Caco-2 (cell line): ENCODE data around the gene TBKBP1. TPM values are rescaled to one million over a fixed set of nuclear protein-coding genes. Genes with fewer than 3 reads are reported as not detected.
A peak's percentile ranks its signal among the peaks of the same experiment; 100 is the strongest.

Experiments
- BruUV-seq: library from RNA; stranded (reverse); fragments of 400-500 nt; replicated peaks from 2 replicates; lab custom pipeline; 2021; lab: Mats Ljungman, UMichigan
- CTCF ChIA-PET: fragments of 300-600 bp; sonication (Branson Sonifier 250); formaldehyde crosslinking; loops from one replicate; lab custom pipeline; 2022; ENCODE audit warnings: antibody characterized with exemption; lab: Charles Lee
- POLR2A ChIA-PET: fragments of 300-600 bp; sonication (Branson Sonifier 250); formaldehyde crosslinking; loops from one replicate; lab custom pipeline; 2022; ENCODE audit warnings: antibody characterized with exemption; lab: Charles Lee
- DNase-seq, 2 experiments: peaks; one replicate each; pipeline versions ENCODE4 v3.0.0 to v3.0.0-alpha.2; 2020 to 2022
- H3K27me3 ChIP-seq: replicated peaks from 2 replicates; pipeline ENCODE4 v1.6.0; 2011; ENCODE audit warnings: low read length; ENCODE audit not compliant: control insufficient read depth, insufficient read depth
- H3K36me3 ChIP-seq: 2 replicates; pipeline ENCODE4 v1.5.1; 2011; ENCODE audit warnings: low read length; ENCODE audit not compliant: control insufficient read depth, insufficient read depth
- H3K4me1 ChIP-seq: fragments of 250-450 bp; sonication (Bioruptor Pico); 2 replicates; pipeline ENCODE4 v1.5.1; 2020; ENCODE audit warnings: mild to moderate bottlenecking
- H3K4me3 ChIP-seq: 2 replicates; pipeline ENCODE4 v1.5.1; 2011; ENCODE audit warnings: low read depth, mild to moderate bottlenecking, control low read depth, low read length
- H3K9me3 ChIP-seq: fragments of 250-450 bp; sonication (Bioruptor Pico); 2 replicates; pipeline ENCODE4 v1.5.1; 2020; ENCODE audit warnings: mild to moderate bottlenecking, moderate library complexity
- H3K27ac Mint-ChIP-seq: one replicate; pipeline ENCODE4 v1.8.0; 2022; ENCODE audit warnings: mixed read lengths; ENCODE audit not compliant: unreplicated experiment
- H3K27me3 Mint-ChIP-seq: one replicate; pipeline ENCODE4 v1.8.0; 2022; ENCODE audit warnings: mixed read lengths; ENCODE audit not compliant: insufficient read depth, unreplicated experiment
- H3K36me3 Mint-ChIP-seq: one replicate; pipeline ENCODE4 v1.8.0; 2022; ENCODE audit warnings: mild to moderate bottlenecking, mixed read lengths; ENCODE audit not compliant: insufficient read depth, unreplicated experiment
- H3K4me1 Mint-ChIP-seq: one replicate; pipeline ENCODE4 v1.8.0; 2022; ENCODE audit warnings: low read depth, mixed read lengths; ENCODE audit not compliant: unreplicated experiment
- H3K4me3 Mint-ChIP-seq: one replicate; pipeline ENCODE4 v1.8.0; 2022; ENCODE audit warnings: mild to moderate bottlenecking, moderate library complexity, mixed read lengths; ENCODE audit not compliant: unreplicated experiment
- H3K9me3 Mint-ChIP-seq: one replicate; pipeline ENCODE4 v1.8.0; 2022; ENCODE audit warnings: mixed read lengths; ENCODE audit not compliant: unreplicated experiment
- intact Hi-C: fragments of 100-400 bp; cut with micrococcal nuclease; formaldehyde crosslinking; loops from one replicate; pipeline ENCODE4 v1.10.0; 2022; ENCODE audit not compliant: unreplicated experiment
- total RNA-seq: library from RNA; stranded (reverse); gene quantifications from 2 replicates; pipeline ENCODE4 v1.2.3, GENCODE V29; 2022
- TF ChIP-seq, protein P1 (sequence below), 2 experiments: fragments of 200-600 bp in 1 of 2; IDR thresholded peaks; 1 replicate in 1 of 2; 2 replicates in 1 of 2; pipeline versions ENCODE4 v1.5.1 to v1.8.0; 2011 to 2022; ENCODE audit warnings: antibody characterized with exemption in 1 of 2, control low read depth in 1 of 2, inconsistent platforms in 1 of 2, low read depth in 1 of 2, low read length in 1 of 2, mild to moderate bottlenecking in 1 of 2, moderate library complexity in 1 of 2; ENCODE audit not compliant: insufficient read depth in 1 of 2, severe bottlenecking in 1 of 2, unreplicated experiment in 1 of 2

The TBKBP1 gene
- total RNA-seq, 1 experiment from 2014 or later = 27.4 TPM

- ChIA-PET CTCF (interaction anchor here (0.9 to 1.4 kb wide), 2 partner anchors 13 to 227 kb away, joined by 3 to 7 read pairs; partner anchors contain the start of gene TBX21), POLR2A (no interaction called here)
- Histone ChIP-seq H3K4me1 (peaks cover 10% of the 10 kb centered on the region; the same call in 1 of the 2 replicates), H3K27me3 (peaks cover 9% of the 10 kb centered on the region), H3K36me3 (no peaks in the 10 kb centered on the region), H3K4me3 (no peak overlapping the region), H3K9me3 (no peaks in the 10 kb centered on the region)
- no peaks in the 10 kb centered on the region for H3K9me3 Mint-ChIP-seq
- H3K36me3 Mint-ChIP-seq = no peaks in the 10 kb centered on the region
- H3K4me3 Mint-ChIP-seq = no peak overlapping the region
- TF ChIP-seq, protein P1, sequence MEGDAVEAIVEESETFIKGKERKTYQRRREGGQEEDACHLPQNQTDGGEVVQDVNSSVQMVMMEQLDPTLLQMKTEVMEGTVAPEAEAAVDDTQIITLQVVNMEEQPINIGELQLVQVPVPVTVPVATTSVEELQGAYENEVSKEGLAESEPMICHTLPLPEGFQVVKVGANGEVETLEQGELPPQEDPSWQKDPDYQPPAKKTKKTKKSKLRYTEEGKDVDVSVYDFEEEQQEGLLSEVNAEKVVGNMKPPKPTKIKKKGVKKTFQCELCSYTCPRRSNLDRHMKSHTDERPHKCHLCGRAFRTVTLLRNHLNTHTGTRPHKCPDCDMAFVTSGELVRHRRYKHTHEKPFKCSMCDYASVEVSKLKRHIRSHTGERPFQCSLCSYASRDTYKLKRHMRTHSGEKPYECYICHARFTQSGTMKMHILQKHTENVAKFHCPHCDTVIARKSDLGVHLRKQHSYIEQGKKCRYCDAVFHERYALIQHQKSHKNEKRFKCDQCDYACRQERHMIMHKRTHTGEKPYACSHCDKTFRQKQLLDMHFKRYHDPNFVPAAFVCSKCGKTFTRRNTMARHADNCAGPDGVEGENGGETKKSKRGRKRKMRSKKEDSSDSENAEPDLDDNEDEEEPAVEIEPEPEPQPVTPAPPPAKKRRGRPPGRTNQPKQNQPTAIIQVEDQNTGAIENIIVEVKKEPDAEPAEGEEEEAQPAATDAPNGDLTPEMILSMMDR (IDR thresholded peaks at IDR 0.05; ENCODE audit: insufficient read depth in 1 of 2, low read depth in 1 of 2, low read length in 1 of 2, severe bottlenecking in 1 of 2, unreplicated experiment in 1 of 2) = no peak
- DNase-seq = no peak
- H3K4me1 Mint-ChIP-seq = peaks cover 6% of the 10 kb centered on the region
- peaks cover 35% of the 10 kb centered on the region for H3K27me3 Mint-ChIP-seq
- BruUV-seq = no TSS peak
- intact Hi-C loops = no loop called here
- no peak overlapping the region for H3K27ac Mint-ChIP-seq
These were observed 26.2 kb downstream of the TBKBP1 start for GRCh38 chr17:47720196-47720595.

DNA sequence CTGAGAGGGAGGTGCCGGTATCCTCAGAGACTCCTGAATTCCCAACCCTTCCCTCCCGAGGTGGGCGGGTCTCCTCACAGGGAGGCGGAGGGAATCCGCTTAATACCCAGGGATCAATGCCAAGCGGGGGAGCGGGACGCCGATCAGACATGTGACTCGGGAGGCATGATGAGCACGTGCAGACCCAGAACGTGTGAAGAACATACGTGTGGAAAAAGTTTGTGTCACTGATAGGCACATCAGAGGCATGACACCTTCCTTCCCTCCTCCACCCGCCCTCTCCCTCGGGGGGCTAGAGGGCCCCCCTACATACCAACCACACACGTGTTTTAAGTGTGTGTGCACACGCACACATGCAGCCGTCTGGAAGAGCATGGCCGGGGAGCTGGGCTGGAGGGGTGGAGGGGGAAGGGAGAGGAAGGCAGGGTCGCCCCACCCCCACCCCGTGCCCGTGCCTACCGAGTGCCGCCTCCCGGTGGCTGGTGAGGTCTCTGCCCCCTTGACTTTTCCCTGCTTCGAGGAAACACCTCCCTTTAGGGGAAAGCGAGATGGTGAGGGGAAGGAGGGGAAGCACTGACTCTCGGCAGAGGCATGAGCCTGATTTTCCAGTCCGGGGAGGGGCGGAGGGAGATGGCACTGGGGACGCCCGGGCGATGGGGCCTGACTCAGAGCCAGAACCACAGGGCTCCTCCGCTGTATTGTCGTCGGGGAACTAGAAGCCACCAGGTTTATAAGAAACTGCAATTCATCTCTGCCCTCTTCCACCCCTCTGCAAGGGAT, 27.0 kb downstream of the TBKBP1 start:
- ChIA-PET CTCF (interaction anchor here (1.4 kb wide), 1 partner anchor 12 kb away, joined by 7 read pairs; the partner anchor contains the start of gene TBX21), POLR2A (no interaction called here)
- H3K4me1 Mint-ChIP-seq = peaks cover 6% of the 10 kb centered on the region
- TF ChIP-seq, protein P1 (IDR thresholded peaks at IDR 0.05; ENCODE audit: insufficient read depth in 1 of 2, low read depth in 1 of 2, low read length in 1 of 2, severe bottlenecking in 1 of 2, unreplicated experiment in 1 of 2) = peak in 1 of 2 experiments; percentile 24
- H3K27me3 ChIP-seq = peaks cover 9% of the 10 kb centered on the region
- H3K4me3 Mint-ChIP-seq = no peak overlapping the region
- peaks cover 29% of the 10 kb centered on the region for H3K27me3 Mint-ChIP-seq
- DNase-seq = peak in 1 of 2 experiments; percentile 60
- no peak overlapping the region for H3K4me3 ChIP-seq
- H3K9me3 ChIP-seq = no peaks in the 10 kb centered on the region
- H3K27ac Mint-ChIP-seq = no peak overlapping the region
- H3K4me1 ChIP-seq = peaks cover 10% of the 10 kb centered on the region; the same call in 1 of the 2 replicates
- no peaks in the 10 kb centered on the region for H3K9me3 Mint-ChIP-seq
- no peaks in the 10 kb centered on the region for H3K36me3 Mint-ChIP-seq
- intact Hi-C loops = no loop called here
- no peaks in the 10 kb centered on the region for H3K36me3 ChIP-seq
- no TSS peak for BruUV-seq

DNA sequence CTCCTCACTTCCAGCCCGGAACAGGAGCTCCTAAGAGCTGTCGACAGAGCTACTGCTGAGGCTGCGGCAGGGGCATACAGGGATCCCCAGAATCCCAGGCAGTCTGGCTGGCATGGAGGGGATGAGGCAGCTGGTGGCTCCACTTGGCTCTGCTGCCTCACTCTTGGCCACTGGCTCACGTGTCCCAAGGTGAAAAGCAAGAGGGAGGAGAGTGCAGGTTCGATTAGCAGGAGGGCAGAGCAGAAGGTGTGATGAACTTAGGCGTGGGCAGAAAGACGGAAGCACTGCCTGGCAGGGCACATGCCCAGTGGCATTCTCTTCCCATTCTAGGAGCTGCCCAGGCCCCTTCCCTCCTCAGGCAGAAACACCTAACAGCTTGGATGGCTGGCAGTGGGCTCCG, 27.8 kb downstream of the TBKBP1 start:
- H3K4me3 ChIP-seq = no peak overlapping the region

More for the DNA sequence above, 27.8 kb downstream of the TBKBP1 start:
- no peaks in the 10 kb centered on the region for H3K36me3 Mint-ChIP-seq
- Histone ChIP-seq H3K36me3 (no peaks in the 10 kb centered on the region), H3K9me3 (no peaks in the 10 kb centered on the region), H3K4me1 (peaks cover 10% of the 10 kb centered on the region; the same call in 1 of the 2 replicates), H3K27me3 (peaks cover 9% of the 10 kb centered on the region)
- TF ChIP-seq, protein P1 (IDR thresholded peaks at IDR 0.05; ENCODE audit: insufficient read depth in 1 of 2, low read depth in 1 of 2, low read length in 1 of 2, severe bottlenecking in 1 of 2, unreplicated experiment in 1 of 2) = no peak
- H3K9me3 Mint-ChIP-seq = no peaks in the 10 kb centered on the region
- no peak overlapping the region for H3K4me3 Mint-ChIP-seq
- H3K27ac Mint-ChIP-seq = no peak overlapping the region
- CTCF ChIA-PET = no interaction called here
- BruUV-seq = no TSS peak
- H3K4me1 Mint-ChIP-seq = peaks cover 6% of the 10 kb centered on the region
- peaks cover 33% of the 10 kb centered on the region for H3K27me3 Mint-ChIP-seq
- intact Hi-C loops = no loop called here
- POLR2A ChIA-PET = no interaction called here
- DNase-seq = no peak
